Keratinocyte (primary cell): Measurements from ENCODE around the gene SAG. TPM values are rescaled to one million over a fixed set of nuclear protein-coding genes. Genes with fewer than 3 reads are reported as not detected.

Experiments
- DNase-seq: peaks from one replicate; pipeline ENCODE4 v3.0.0-alpha.2; 2011; ENCODE audit warnings: low read depth, missing footprints, low spot score
- FAIRE-seq: peaks from 2 replicates; lab custom pipeline; 2011; peaks lifted over from hg19 to GRCh38; lab: Jason Lieb, UNC
- H2AFZ ChIP-seq: 2 replicates; pipeline ENCODE4 v1.6.0; 2012; ENCODE audit warnings: low read length, control low read depth, inconsistent platforms; ENCODE audit not compliant: control insufficient read depth
- H3K27ac ChIP-seq: 2 replicates; pipeline ENCODE4 v1.5.1; 2011; ENCODE audit warnings: low read length; ENCODE audit not compliant: control insufficient read depth, insufficient read depth
- H3K27me3 ChIP-seq: 3 replicates; pipeline ENCODE4 v1.6.0; 2011; ENCODE audit warnings: low read length; ENCODE audit not compliant: control insufficient read depth, insufficient read depth; ENCODE audit errors: extremely low read depth
- H3K36me3 ChIP-seq, 2 experiments: 2 replicates in 1 of 2; 3 replicates in 1 of 2; pipeline ENCODE4 v1.5.1; 2011; ENCODE audit warnings: low read length in 2 of 2, mild to moderate bottlenecking in 1 of 2; ENCODE audit not compliant: control insufficient read depth in 2 of 2, insufficient read depth in 2 of 2; ENCODE audit errors: extremely low read depth in 1 of 2
- H3K4me1 ChIP-seq: 3 replicates; pipeline ENCODE4 v1.5.1; 2011; ENCODE audit warnings: low read length; ENCODE audit not compliant: control insufficient read depth, insufficient read depth; ENCODE audit errors: extremely low read depth
- H3K4me2 ChIP-seq: 3 replicates; pipeline ENCODE4 v1.6.0; 2011; ENCODE audit warnings: low read depth, low read length; ENCODE audit not compliant: control insufficient read depth, insufficient read depth; ENCODE audit errors: extremely low read depth
- H3K4me3 ChIP-seq, 3 experiments: fragments of 200-600 bp in 1 of 3; sonication (generic) in 1 of 3; 2 replicates in 2 of 3; 3 replicates in 1 of 3; pipeline ENCODE4 v1.5.1; 2011 to 2016; ENCODE audit warnings: low read length in 3 of 3, mild to moderate bottlenecking in 3 of 3, control low read depth in 2 of 3, inconsistent platforms in 1 of 3, low read depth in 1 of 3, mixed read lengths in 1 of 3, mixed run types in 1 of 3, moderate library complexity in 1 of 3; ENCODE audit not compliant: control insufficient read depth in 2 of 3, insufficient read depth in 2 of 3; ENCODE audit errors: extremely low read depth in 1 of 3
- H3K79me2 ChIP-seq: 2 replicates; pipeline ENCODE4 v1.6.0; 2012; ENCODE audit warnings: low read length; ENCODE audit not compliant: control insufficient read depth, insufficient read depth
- H3K9ac ChIP-seq: 3 replicates; pipeline ENCODE4 v1.6.0; 2011; ENCODE audit warnings: low read length; ENCODE audit not compliant: control insufficient read depth, insufficient read depth; ENCODE audit errors: extremely low read depth
- H3K9me1 ChIP-seq: 3 replicates; pipeline ENCODE4 v1.6.0; 2011; ENCODE audit warnings: low read length; ENCODE audit not compliant: control insufficient read depth, insufficient read depth; ENCODE audit errors: extremely low read depth
- H3K9me3 ChIP-seq: 2 replicates; pipeline ENCODE4 v1.5.1; 2012; ENCODE audit warnings: low read depth, low read length; ENCODE audit not compliant: control insufficient read depth
- H4K20me1 ChIP-seq: 3 replicates; pipeline ENCODE4 v1.6.0; 2011; ENCODE audit warnings: low read length; ENCODE audit not compliant: control insufficient read depth, insufficient read depth; ENCODE audit errors: extremely low read depth
- CTCF ChIP-seq, 3 experiments: IDR thresholded peaks in 1 of 3; conservative IDR thresholded peaks in 1 of 3; optimal IDR thresholded peaks in 1 of 3; 2 replicates in 2 of 3; 3 replicates in 1 of 3; pipeline versions ENCODE3 to v1.5.1; 2011; ENCODE audit warnings: low read length in 3 of 3, mild to moderate bottlenecking in 3 of 3, moderate library complexity in 2 of 3, control low read depth in 1 of 3, inconsistent platforms in 1 of 3; ENCODE audit not compliant: insufficient read depth in 2 of 3; ENCODE audit errors: extremely low read depth in 1 of 3
- EZH2 ChIP-seq: IDR thresholded peaks from one replicate; pipeline ENCODE4 v1.6.1; 2012; ENCODE audit warnings: inconsistent platforms, mild to moderate bottlenecking, low read length, moderate library complexity
- dilution Hi-C: fragments of 300-500 bp; cut with MboI; formaldehyde crosslinking; loops from one replicate; pipeline ENCODE4 v1.7.0; 2020; ENCODE audit warnings: low sequenced_read_pairs; ENCODE audit not compliant: extremely low pct_ligation_motif_present
- polyA plus RNA-seq, 5 experiments: library from polyadenylated mRNA; depleted of rRNA in 3 of 5; stranded (reverse) in 3 of 5; stranded (forward) in 1 of 5; unstranded in 1 of 5; fragments of >200 nt; gene quantifications; 1 replicate in 1 of 5; 2 replicates in 3 of 5; 3 replicates in 1 of 5; pipeline versions ENCODE4 v1.2.1 to v1.2.3, GENCODE V29; 2011 to 2012; ENCODE audit warnings: missing spikeins in 2 of 5, low read depth in 1 of 5, low replicate concordance in 1 of 5

Gene SAG
- polyA plus RNA-seq, 1 donor (not counting 4 experiments of a cell fraction or from before 2014, with no cell fraction given), result not detected

- no peak overlapping the region for H3K4me3 ChIP-seq
- FAIRE-seq, result no peak
- no peak overlapping the region for H3K27ac ChIP-seq
- no peaks in the 10 kb centered on the region for H3K9me1 ChIP-seq
- no peak overlapping the region for H3K4me2 ChIP-seq
- H3K4me1 ChIP-seq, result peaks cover 10% of the 10 kb centered on the region
- H3K27me3 ChIP-seq, result no peaks in the 10 kb centered on the region
- no peak for TF ChIP-seq CTCF (optimal IDR thresholded peaks at IDR 0.05 in 1 of 3, IDR thresholded peaks at IDR 0.05 in 1 of 3, conservative IDR thresholded peaks at IDR 0.05 in 1 of 3; ENCODE audit: extremely low read depth in 1 of 3, insufficient read depth in 2 of 3, low read length in 3 of 3)
- no peak for TF ChIP-seq EZH2
- no peaks in the 10 kb centered on the region for H3K36me3 ChIP-seq
- H3K9me3 ChIP-seq, result no peaks in the 10 kb centered on the region
- dilution Hi-C loops, result no loop called here
- peaks cover 3% of the 10 kb centered on the region for H4K20me1 ChIP-seq
- no peak overlapping the region for H3K9ac ChIP-seq
- no peak for DNase-seq
- peaks cover 2% of the 10 kb centered on the region for H3K79me2 ChIP-seq
- H2AFZ ChIP-seq, result no peak overlapping the region
Measured at GRCh38 chr2:233380995-233381637, 73.5 kb downstream of the SAG start.

GRCh38 chr2:233381638-233381995, 74.0 kb downstream of the SAG start:
- Histone ChIP-seq H2AFZ (no peak overlapping the region), H3K4me2 (no peak overlapping the region), H3K36me3 (no peaks in the 10 kb centered on the region), H4K20me1 (peaks cover 3% of the 10 kb centered on the region), H3K79me2 (peaks cover 2% of the 10 kb centered on the region), H3K4me3 (no peak overlapping the region), H3K9me3 (no peaks in the 10 kb centered on the region), H3K9me1 (no peaks in the 10 kb centered on the region), H3K4me1 (peaks cover 15% of the 10 kb centered on the region), H3K27me3 (no peaks in the 10 kb centered on the region), H3K27ac (no peak overlapping the region), H3K9ac (no peak overlapping the region)
- no peak for DNase-seq
- FAIRE-seq, result no peak
- TF ChIP-seq CTCF (optimal IDR thresholded peaks at IDR 0.05 in 1 of 3, IDR thresholded peaks at IDR 0.05 in 1 of 3, conservative IDR thresholded peaks at IDR 0.05 in 1 of 3; ENCODE audit: extremely low read depth in 1 of 3, insufficient read depth in 2 of 3, low read length in 3 of 3), result no peak
- no peak for TF ChIP-seq EZH2
- dilution Hi-C loops, result no loop called here
